ENCODE results near the gene C5orf24. TPM values are rescaled to one million over a fixed set of nuclear protein-coding genes. Genes with fewer than 3 reads are reported as not detected.
A peak's percentile ranks its signal among the peaks of the same experiment; 100 is the strongest.

Gene C5orf24
- polyA plus RNA-seq, 1 donor = 119 TPM

- peak; percentile 80 for DNase-seq
Measured at GRCh38 chr5:134905246-134905996, 59.7 kb downstream of the C5orf24 start.

GRCh38 chr5:134906811-134907210, 61.0 kb downstream of the C5orf24 start:
- DNase-seq = no peak

Other genes with a start within 250 kb of the C5orf24 start
- gene SAR1B, start 213.1 kb upstream of the C5orf24 start, polyA plus RNA-seq (ENCODE audit: insufficient read length) = 47.8 TPM
- 23.7 TPM for gene SEC24A, start 197.2 kb upstream of the C5orf24 start, polyA plus RNA-seq (ENCODE audit: insufficient read length)
- 64.7 TPM for gene CAMLG, start 107.4 kb upstream of the C5orf24 start, polyA plus RNA-seq (ENCODE audit: insufficient read length)
- 110 TPM for gene DDX46, start 87.2 kb upstream of the C5orf24 start, polyA plus RNA-seq (ENCODE audit: insufficient read length)
- gene TXNDC15, start 28.4 kb downstream of the C5orf24 start, polyA plus RNA-seq (ENCODE audit: insufficient read length) = 82.3 TPM
- 17.1 TPM for gene PCBD2, start 59.2 kb downstream of the C5orf24 start, polyA plus RNA-seq (ENCODE audit: insufficient read length)
- 1.7 TPM for gene CATSPER3, start 121.9 kb downstream of the C5orf24 start, polyA plus RNA-seq (ENCODE audit: insufficient read length)
- gene PITX1, start 188.3 kb downstream of the C5orf24 start, polyA plus RNA-seq (ENCODE audit: insufficient read length) = not detected